HepG2 (cell line): Measurements from ENCODE around the gene CDSN. TPM values are rescaled to one million over a fixed set of nuclear protein-coding genes. Genes with fewer than 3 reads are reported as not detected.
A peak's percentile ranks its signal among the peaks of the same experiment; 100 is the strongest.

Experiments
- ATF2 ChIP-seq: sonication (generic); formaldehyde crosslinking; IDR thresholded peaks from 2 replicates; pipeline ENCODE4 v1.4.0; 2020; ENCODE audit warnings: missing genetic modification reagents
- EED ChIP-seq: sonication (generic); formaldehyde crosslinking; IDR thresholded peaks from 2 replicates; pipeline ENCODE4 v1.5.0; 2020; ENCODE audit warnings: mild to moderate bottlenecking, missing genetic modification reagents
- GLI4 ChIP-seq: sonication (generic); formaldehyde crosslinking; IDR thresholded peaks from 2 replicates; pipeline ENCODE4 v1.5.1; 2020; ENCODE audit warnings: missing genetic modification reagents, mild to moderate bottlenecking, moderate library complexity, borderline replicate concordance
- GTF3A ChIP-seq: sonication (generic); formaldehyde crosslinking; conservative IDR thresholded peaks from 2 replicates; pipeline ENCODE4 v1.4.0; 2020; ENCODE audit warnings: mild to moderate bottlenecking, missing genetic modification reagents
- ISL2 ChIP-seq: sonication (generic); formaldehyde crosslinking; IDR thresholded peaks from 2 replicates; pipeline ENCODE4 v1.5.0; 2020; ENCODE audit warnings: missing genetic modification reagents
- NFKB2 ChIP-seq: sonication (generic); formaldehyde crosslinking; IDR thresholded peaks from 2 replicates; pipeline ENCODE4 v1.4.0; 2020; ENCODE audit warnings: missing genetic modification reagents, borderline replicate concordance
- SIN3B ChIP-seq: fragments of 150-350 bp; IDR thresholded peaks from 2 replicates; pipeline ENCODE4 v1.6.1; 2014; ENCODE audit warnings: low read length
- TFDP2 ChIP-seq: sonication (generic); formaldehyde crosslinking; IDR thresholded peaks from 2 replicates; pipeline ENCODE4 v1.4.0; 2020; ENCODE audit warnings: missing genetic modification reagents
- U2AF2 ChIP-seq: fragments of 200-400 bp; formaldehyde crosslinking; IDR thresholded peaks from 2 replicates; pipeline ENCODE4 v1.6.1; 2017; ENCODE audit warnings: low read depth, mild to moderate bottlenecking, low read length
- ZNF30 ChIP-seq: sonication (generic); formaldehyde crosslinking; IDR thresholded peaks from 2 replicates; pipeline ENCODE4 v1.5.0; 2020; ENCODE audit warnings: mild to moderate bottlenecking, missing genetic modification reagents
- ZNF557 ChIP-seq: sonication (generic); formaldehyde crosslinking; IDR thresholded peaks from 2 replicates; pipeline ENCODE4 v1.4.0; 2020; ENCODE audit warnings: missing genetic modification reagents
- ZNF749 ChIP-seq: sonication (generic); formaldehyde crosslinking; IDR thresholded peaks from 2 replicates; pipeline ENCODE4 v1.8.0; 2022; ENCODE audit warnings: mild to moderate bottlenecking, missing genetic modification reagents, moderate library complexity, borderline replicate concordance
- ZNF780A ChIP-seq: sonication (generic); formaldehyde crosslinking; IDR thresholded peaks from 2 replicates; pipeline ENCODE4 v1.8.0; 2022; ENCODE audit warnings: mild to moderate bottlenecking, missing genetic modification reagents, moderate library complexity
- ZSCAN21 ChIP-seq: sonication (generic); formaldehyde crosslinking; IDR thresholded peaks from 2 replicates; pipeline ENCODE4 v1.8.0; 2022; ENCODE audit warnings: mild to moderate bottlenecking, missing genetic modification reagents, moderate library complexity, borderline replicate concordance
- ZSCAN29 ChIP-seq: sonication (generic); formaldehyde crosslinking; conservative IDR thresholded peaks from 2 replicates; pipeline ENCODE4 v1.4.0; 2020; ENCODE audit warnings: mild to moderate bottlenecking, missing genetic modification reagents
- polyA plus RNA-seq, 8 experiments: library from polyadenylated mRNA; depleted of rRNA in 3 of 8; stranded (reverse) in 7 of 8; unstranded in 1 of 8; fragments of >200 nt; fragmentation: Illumina TruSeq in 4 of 8; extraction: Trizol in 4 of 8; gene quantifications; 2 replicates each; pipeline versions ENCODE4 v1.2.1 to v1.2.3, GENCODE V29; 2011 to 2016; ENCODE audit warnings: low read depth in 4 of 8, missing spikeins in 1 of 8, mixed read lengths in 1 of 8; ENCODE audit not compliant: insufficient read depth in 1 of 8
- total RNA-seq, 5 experiments: library from RNA; depleted of rRNA; stranded (reverse); fragments of >200 nt; fragmentation: Illumina TruSeq; extraction: Trizol; gene quantifications; 2 replicates each; pipeline ENCODE4 v1.2.3, GENCODE V29; 2016; ENCODE audit warnings: low read depth in 1 of 5
- TF ChIP-seq, protein P1 (sequence below): IDR thresholded peaks from 2 replicates; pipeline ENCODE4 v1.6.1; 2012; ENCODE audit warnings: low read length, improper control_type of control experiment
- TF ChIP-seq, protein P2 (sequence below): IDR thresholded peaks from 2 replicates; pipeline ENCODE4 v1.6.1; 2018; ENCODE audit warnings: missing genetic modification reagents, mild to moderate bottlenecking, missing compliant biosample characterization
- TF ChIP-seq, protein P3 (sequence below): IDR thresholded peaks from 2 replicates; pipeline ENCODE4 v1.6.1; 2016; ENCODE audit warnings: low read depth

The CDSN gene
- total and polyA plus RNA-seq, 2 of the 13 experiments (the other 11 are each of a cell fraction or from before 2014, with no cell fraction given): not detected

- 0 out of 2 replicates have a peak, but pooled peaks have one; percentile 25 for TF ChIP-seq ATF2
- TF ChIP-seq GTF3A: no peak
- TF ChIP-seq, protein P1, sequence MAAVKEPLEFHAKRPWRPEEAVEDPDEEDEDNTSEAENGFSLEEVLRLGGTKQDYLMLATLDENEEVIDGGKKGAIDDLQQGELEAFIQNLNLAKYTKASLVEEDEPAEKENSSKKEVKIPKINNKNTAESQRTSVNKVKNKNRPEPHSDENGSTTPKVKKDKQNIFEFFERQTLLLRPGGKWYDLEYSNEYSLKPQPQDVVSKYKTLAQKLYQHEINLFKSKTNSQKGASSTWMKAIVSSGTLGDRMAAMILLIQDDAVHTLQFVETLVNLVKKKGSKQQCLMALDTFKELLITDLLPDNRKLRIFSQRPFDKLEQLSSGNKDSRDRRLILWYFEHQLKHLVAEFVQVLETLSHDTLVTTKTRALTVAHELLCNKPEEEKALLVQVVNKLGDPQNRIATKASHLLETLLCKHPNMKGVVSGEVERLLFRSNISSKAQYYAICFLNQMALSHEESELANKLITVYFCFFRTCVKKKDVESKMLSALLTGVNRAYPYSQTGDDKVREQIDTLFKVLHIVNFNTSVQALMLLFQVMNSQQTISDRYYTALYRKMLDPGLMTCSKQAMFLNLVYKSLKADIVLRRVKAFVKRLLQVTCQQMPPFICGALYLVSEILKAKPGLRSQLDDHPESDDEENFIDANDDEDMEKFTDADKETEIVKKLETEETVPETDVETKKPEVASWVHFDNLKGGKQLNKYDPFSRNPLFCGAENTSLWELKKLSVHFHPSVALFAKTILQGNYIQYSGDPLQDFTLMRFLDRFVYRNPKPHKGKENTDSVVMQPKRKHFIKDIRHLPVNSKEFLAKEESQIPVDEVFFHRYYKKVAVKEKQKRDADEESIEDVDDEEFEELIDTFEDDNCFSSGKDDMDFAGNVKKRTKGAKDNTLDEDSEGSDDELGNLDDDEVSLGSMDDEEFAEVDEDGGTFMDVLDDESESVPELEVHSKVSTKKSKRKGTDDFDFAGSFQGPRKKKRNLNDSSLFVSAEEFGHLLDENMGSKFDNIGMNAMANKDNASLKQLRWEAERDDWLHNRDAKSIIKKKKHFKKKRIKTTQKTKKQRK: peak; percentile 36; the same call in 1 of the 2 replicates
- no peak for TF ChIP-seq ZNF557
- peak; percentile 56; the same call in 1 of the 2 replicates for TF ChIP-seq ZSCAN21 (CRISPR knock-in tag)
- TF ChIP-seq U2AF2: 0 out of 2 replicates have a peak, but pooled peaks have one; percentile 31
- TF ChIP-seq, protein P2, sequence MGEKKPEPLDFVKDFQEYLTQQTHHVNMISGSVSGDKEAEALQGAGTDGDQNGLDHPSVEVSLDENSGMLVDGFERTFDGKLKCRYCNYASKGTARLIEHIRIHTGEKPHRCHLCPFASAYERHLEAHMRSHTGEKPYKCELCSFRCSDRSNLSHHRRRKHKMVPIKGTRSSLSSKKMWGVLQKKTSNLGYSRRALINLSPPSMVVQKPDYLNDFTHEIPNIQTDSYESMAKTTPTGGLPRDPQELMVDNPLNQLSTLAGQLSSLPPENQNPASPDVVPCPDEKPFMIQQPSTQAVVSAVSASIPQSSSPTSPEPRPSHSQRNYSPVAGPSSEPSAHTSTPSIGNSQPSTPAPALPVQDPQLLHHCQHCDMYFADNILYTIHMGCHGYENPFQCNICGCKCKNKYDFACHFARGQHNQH (CRISPR knock-in tag): peak; percentile 44; the same call in 1 of the 2 replicates
- TF ChIP-seq TFDP2 (CRISPR knock-in tag): peak; percentile 99
- TF ChIP-seq, protein P3, sequence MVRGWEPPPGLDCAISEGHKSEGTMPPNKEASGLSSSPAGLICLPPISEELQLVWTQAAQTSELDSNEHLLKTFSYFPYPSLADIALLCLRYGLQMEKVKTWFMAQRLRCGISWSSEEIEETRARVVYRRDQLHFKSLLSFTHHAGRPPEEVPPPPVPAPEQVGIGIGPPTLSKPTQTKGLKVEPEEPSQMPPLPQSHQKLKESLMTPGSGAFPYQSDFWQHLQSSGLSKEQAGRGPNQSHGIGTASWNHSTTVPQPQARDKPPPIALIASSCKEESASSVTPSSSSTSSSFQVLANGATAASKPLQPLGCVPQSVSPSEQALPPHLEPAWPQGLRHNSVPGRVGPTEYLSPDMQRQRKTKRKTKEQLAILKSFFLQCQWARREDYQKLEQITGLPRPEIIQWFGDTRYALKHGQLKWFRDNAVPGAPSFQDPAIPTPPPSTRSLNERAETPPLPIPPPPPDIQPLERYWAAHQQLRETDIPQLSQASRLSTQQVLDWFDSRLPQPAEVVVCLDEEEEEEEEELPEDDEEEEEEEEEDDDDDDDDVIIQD (CRISPR knock-in tag): peak; percentile 80
- peak; percentile 88 for TF ChIP-seq SIN3B
- peak; percentile 82; the same call in 1 of the 2 replicates for TF ChIP-seq GLI4 (CRISPR knock-in tag)
- TF ChIP-seq ZNF749 (CRISPR knock-in tag): peak; percentile 81; the same call in 1 of the 2 replicates
- TF ChIP-seq ISL2 (CRISPR knock-in tag): 0 out of 2 replicates have a peak, but pooled peaks have one; percentile 51
- peak; percentile 51; the same call in 1 of the 2 replicates for TF ChIP-seq NFKB2 (CRISPR knock-in tag)
- no peak for TF ChIP-seq ZNF30 (CRISPR knock-in tag)
- TF ChIP-seq ZSCAN29: peak; percentile 87
- peak; percentile 83; the same call in 1 of the 2 replicates for TF ChIP-seq ZNF780A (CRISPR knock-in tag)
- TF ChIP-seq EED (CRISPR knock-in tag): no peak
These were observed 38.1 kb upstream of the CDSN start, which contains the start of gene TCF19 (continued) for GRCh38 chr6:31158140-31158862.
